Cardiac fibroblast (primary cell): Measurements from ENCODE around the gene TEAD3.
"Not testable (repeated sequence)": the region's sequence is repeated elsewhere in the genome, so short reads cannot be mapped to it uniquely, and the experiment has no call there.

Experiments
- DNase-seq, 2 donors: peaks; one replicate each; pipeline versions ENCODE4 v3.0.0 to v3.0.0-alpha.2; 2010; ENCODE audit warnings: low read depth in 2 of 2
- H3K4me3 ChIP-seq, 2 donors: replicated peaks in 1 of 2; 1 replicate in 1 of 2; 2 replicates in 1 of 2; pipeline ENCODE4 v1.5.1; 2011; ENCODE audit warnings: low read depth in 2 of 2, low read length in 2 of 2, mild to moderate bottlenecking in 2 of 2, moderate library complexity in 1 of 2
- CTCF ChIP-seq: IDR thresholded peaks from one replicate; pipeline ENCODE4 v1.5.1; 2011; ENCODE audit warnings: low read depth, mild to moderate bottlenecking, low read length, inconsistent platforms

The TEAD3 gene

DNA sequence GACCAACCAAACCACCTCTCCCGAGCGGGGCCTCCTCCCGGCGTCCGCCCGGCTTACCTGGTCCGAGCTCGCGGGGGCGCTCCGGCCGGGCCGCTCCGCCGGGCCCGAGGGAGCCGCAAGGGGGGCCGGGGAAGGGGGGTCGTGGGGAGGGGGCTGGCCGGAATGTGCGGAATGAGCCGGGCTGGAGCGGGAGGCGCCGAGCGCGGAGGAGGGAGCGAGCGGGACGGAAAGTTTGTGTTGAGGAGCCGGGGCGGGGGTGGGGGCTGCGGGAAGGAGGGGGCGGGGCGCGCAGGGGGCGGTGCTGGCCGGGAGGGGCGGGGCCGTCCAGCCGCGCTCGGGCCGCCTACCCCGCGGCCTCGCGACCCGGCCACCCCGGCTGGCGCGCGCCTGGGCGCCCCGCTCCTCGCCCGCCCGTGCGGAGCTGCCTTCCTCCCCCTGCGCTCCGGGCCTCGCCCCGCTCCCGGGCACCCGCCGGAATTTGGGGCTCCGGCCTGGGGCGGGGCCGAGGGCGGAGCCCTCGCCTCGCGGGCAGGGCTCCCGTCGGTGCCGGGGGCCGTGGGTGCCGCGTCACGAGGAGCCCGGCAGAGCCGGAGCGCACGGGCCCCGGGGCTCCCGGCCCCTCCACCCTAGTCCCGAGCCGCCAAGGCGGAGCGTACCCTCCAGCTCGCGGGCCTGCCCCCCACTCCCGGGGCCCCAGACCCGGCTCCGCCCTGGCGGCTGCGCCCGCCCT lies at the start of gene TEAD3:
TEAD3 (minus strand) TSS at position 239 of the 730 bp plus-strand sequence.
- TF ChIP-seq CTCF = no peak
- peak; percentile 71 to 75 for DNase-seq

GRCh38 chr6:35544769-35545361 lies 48.0 kb upstream of the TEAD3 start:
- no peak for TF ChIP-seq CTCF
- no peak for DNase-seq
- H3K4me3 ChIP-seq = no peak overlapping the region

More for the DNA sequence above, at the start of gene TEAD3:
- peak within 1 kb of the TSS; percentile 65 to 79 for H3K4me3 ChIP-seq

- TF ChIP-seq CTCF = no peak
- no peak overlapping the region for H3K4me3 ChIP-seq
- DNase-seq = no peak
These were observed 46.7 kb upstream of the TEAD3 start for GRCh38 chr6:35543459-35544193.

- TF ChIP-seq CTCF = no peak
- no peak overlapping the region for H3K4me3 ChIP-seq
- DNase-seq = no peak
These were observed 45.0 kb upstream of the TEAD3 start for GRCh38 chr6:35541836-35542235.

- no peak for TF ChIP-seq CTCF
- H3K4me3 ChIP-seq = no peak overlapping the region
- no peak for DNase-seq
These were observed 42.3 kb upstream of the TEAD3 start for GRCh38 chr6:35539223-35539622.

GRCh38 chr6:35535847-35536246 lies 39.0 kb upstream of the TEAD3 start:
- not testable (repeated sequence) for DNase-seq, H3K4me3 ChIP-seq
